ENCODE measurements around the gene ITGB6.

GRCh38 chr2:160055726-160056108 is 144.4 kb downstream of the ITGB6 start:
- TF ChIP-seq POLR2A (IDR thresholded peaks at IDR 0.05) = no peak
- no peak for TF ChIP-seq CTCF (IDR thresholded peaks at IDR 0.05)
- TF ChIP-seq POLR2AphosphoS5 (IDR thresholded peaks at IDR 0.05; ENCODE audit: insufficient read depth in 1 of 2, low read depth in 1 of 2) = no peak

Data from vagina (tissue), 2 donors.